ENCODE data around the gene PRCD.

Gene PRCD

GRCh38 chr17:76539631-76540271, at the start of gene PRCD:
Gene PRCD, plus strand, starts transcription at chr17:76540044. Its CDS starts 98 bp downstream, at chr17:76540142.
- DNase-seq (ENCODE audit: low read depth, low spot score): no peak
- peak within 1 kb of the TSS; percentile 39 for H3K27ac ChIP-seq

- H3K27ac ChIP-seq: no peak overlapping the region
- DNase-seq (ENCODE audit: low read depth, low spot score): no peak
Observed at GRCh38 chr17:76490112-76490710, 49.6 kb upstream of the PRCD start.

GRCh38 chr17:76491271-76492122, 48.3 kb upstream of the PRCD start:
- H3K27ac ChIP-seq: no peak overlapping the region
- no peak for DNase-seq (ENCODE audit: low read depth, low spot score)

- DNase-seq (ENCODE audit: low read depth, low spot score): no peak
- peak overlapping the region; percentile 33 for H3K27ac ChIP-seq
Observed at GRCh38 chr17:76492123-76492988, 47.5 kb upstream of the PRCD start.

- H3K27ac ChIP-seq: peak overlapping the region; percentile 33
- peak; percentile 8 for DNase-seq (ENCODE audit: low read depth, low spot score)
Observed at GRCh38 chr17:76492989-76493501, 46.8 kb upstream of the PRCD start.

GRCh38 chr17:76493505-76494167, 46.2 kb upstream of the PRCD start:
- H3K27ac ChIP-seq: peak overlapping the region; percentile 33
- no peak for DNase-seq (ENCODE audit: low read depth, low spot score)

- no peak for DNase-seq (ENCODE audit: low read depth, low spot score)
- no peak overlapping the region for H3K27ac ChIP-seq
Observed at GRCh38 chr17:76495663-76496400, 44.0 kb upstream of the PRCD start.

- no peak for DNase-seq (ENCODE audit: low read depth, low spot score)
- no peak overlapping the region for H3K27ac ChIP-seq
Observed at GRCh38 chr17:76496464-76496863, 43.4 kb upstream of the PRCD start.

- DNase-seq (ENCODE audit: low read depth, low spot score): no peak
- peak overlapping the region; percentile 61 for H3K27ac ChIP-seq
Observed at GRCh38 chr17:76497699-76497978, 42.2 kb upstream of the PRCD start.

GRCh38 chr17:76497979-76498875, 41.6 kb upstream of the PRCD start:
- peak; percentile 53 for DNase-seq (ENCODE audit: low read depth, low spot score)
- H3K27ac ChIP-seq: peak overlapping the region; percentile 61

GRCh38 chr17:76498876-76499251, 41.0 kb upstream of the PRCD start:
- no peak for DNase-seq (ENCODE audit: low read depth, low spot score)
- peak overlapping the region; percentile 61 for H3K27ac ChIP-seq

- peak overlapping the region; percentile 61 for H3K27ac ChIP-seq
- no peak for DNase-seq (ENCODE audit: low read depth, low spot score)
Observed at GRCh38 chr17:76499267-76499667, 40.6 kb upstream of the PRCD start.

GRCh38 chr17:76500074-76500746, 39.6 kb upstream of the PRCD start:
- H3K27ac ChIP-seq: peak overlapping the region; percentile 61

GRCh38 chr17:76500747-76501017, 39.2 kb upstream of the PRCD start:
- no peak for DNase-seq (ENCODE audit: low read depth, low spot score)
- peak overlapping the region; percentile 61 for H3K27ac ChIP-seq

More at GRCh38 chr17:76500074-76500746, 39.6 kb upstream of the PRCD start:
- DNase-seq (ENCODE audit: low read depth, low spot score): no peak

GRCh38 chr17:76501018-76501826, 38.6 kb upstream of the PRCD start, which contains the start of gene RHBDF2:
Gene RHBDF2, minus strand, starts transcription at chr17:76501423. Its CDS starts 19,899 bp downstream, at chr17:76481524.
- peak; percentile 39 for DNase-seq (ENCODE audit: low read depth, low spot score)
- H3K27ac ChIP-seq: peak within 1 kb of the TSS; percentile 61

- DNase-seq (ENCODE audit: low read depth, low spot score): no peak
- peak overlapping the region; percentile 61 for H3K27ac ChIP-seq
Observed at GRCh38 chr17:76501827-76502307, 38.0 kb upstream of the PRCD start.
